T-helper 2 cell (primary cell): ENCODE data around the gene IGSF10.
A peak's percentile ranks its signal among the peaks of the same experiment; 100 is the strongest.

Source experiments
- DNase-seq, 5 experiments: peaks; one replicate each; pipeline versions ENCODE4 v3.0.0 to v3.0.0-alpha.2; 2012 to 2022

Gene IGSF10

DNA sequence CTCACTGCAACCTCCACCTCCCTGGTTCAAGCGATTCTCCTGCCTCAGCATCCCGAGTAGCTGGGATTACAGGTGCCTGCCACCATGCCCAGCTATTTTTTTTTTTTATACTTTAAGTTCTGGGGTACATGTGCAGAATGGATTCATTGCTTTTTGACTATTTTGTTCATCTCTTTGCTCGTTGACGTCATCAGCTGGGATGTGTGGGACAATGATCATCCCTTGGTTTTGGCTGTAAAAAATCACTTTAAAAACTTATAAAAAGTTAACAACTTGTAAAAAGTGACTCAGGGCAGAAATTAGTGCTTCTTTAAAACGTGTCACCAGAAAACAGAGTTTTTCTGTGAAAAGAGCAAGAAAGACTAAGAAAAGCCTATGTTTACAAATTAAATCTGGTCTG is 37.8 kb downstream of the IGSF10 start:
- no peak for DNase-seq

DNA sequence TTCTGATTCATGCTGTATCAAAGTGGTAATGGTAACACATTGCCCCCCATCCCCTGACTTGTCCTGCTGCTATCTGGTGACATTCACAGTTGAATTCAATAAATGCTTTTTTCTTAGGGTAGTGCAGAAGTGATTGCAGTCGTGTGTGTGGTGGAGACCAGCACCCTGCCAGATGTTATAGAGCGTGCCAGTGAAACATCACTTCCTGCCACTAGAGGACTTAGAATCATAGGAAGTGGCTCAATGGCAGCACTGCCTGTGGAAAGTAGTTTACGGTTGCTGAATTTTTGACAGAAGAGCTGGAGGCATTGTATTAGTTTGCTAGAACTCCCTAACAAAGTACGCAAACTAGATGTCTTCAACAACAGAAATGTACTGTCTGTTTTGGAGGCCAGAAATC is 38.9 kb downstream of the IGSF10 start:
- peak in 1 of 5 experiments; percentile 15 for DNase-seq

DNA sequence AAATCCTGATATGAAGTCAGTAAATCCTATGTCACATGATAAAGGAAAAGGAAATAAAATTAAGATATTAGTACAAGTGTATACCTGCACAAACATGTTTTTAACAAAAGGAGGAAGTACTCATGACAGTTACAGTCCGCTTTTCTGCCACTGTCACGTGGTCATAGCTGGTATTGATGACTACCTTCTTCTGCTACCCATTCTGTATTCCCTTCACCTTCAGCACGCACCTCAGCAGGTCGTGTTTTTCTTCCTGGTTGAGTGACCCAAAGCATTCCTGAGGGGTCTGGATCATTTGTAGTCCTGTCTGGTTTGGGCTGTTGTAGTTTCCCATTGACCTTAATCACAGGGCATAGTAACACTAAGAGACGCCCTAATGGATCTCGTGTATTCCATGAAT is 41.1 kb downstream of the IGSF10 start:
- DNase-seq = no peak

DNA sequence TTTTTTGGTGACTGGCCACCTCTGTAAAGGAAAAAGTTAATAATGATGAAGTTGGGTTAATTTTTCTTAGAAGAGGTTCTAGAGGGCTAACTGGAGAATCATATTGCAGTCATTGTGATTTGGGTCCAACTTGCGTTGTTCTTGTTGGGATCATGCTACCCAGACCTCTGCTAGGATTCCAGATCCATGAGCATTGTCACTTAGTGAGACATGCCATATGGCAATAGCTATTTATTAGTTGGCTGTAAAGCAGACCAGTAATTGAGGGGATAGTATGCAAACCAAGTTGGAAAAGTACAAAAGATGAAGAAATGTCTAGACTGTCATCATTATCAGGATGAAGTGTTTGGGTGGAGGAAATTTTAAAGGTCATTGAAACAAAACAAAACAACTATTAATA is 45.6 kb downstream of the IGSF10 start:
- no peak for DNase-seq

DNA sequence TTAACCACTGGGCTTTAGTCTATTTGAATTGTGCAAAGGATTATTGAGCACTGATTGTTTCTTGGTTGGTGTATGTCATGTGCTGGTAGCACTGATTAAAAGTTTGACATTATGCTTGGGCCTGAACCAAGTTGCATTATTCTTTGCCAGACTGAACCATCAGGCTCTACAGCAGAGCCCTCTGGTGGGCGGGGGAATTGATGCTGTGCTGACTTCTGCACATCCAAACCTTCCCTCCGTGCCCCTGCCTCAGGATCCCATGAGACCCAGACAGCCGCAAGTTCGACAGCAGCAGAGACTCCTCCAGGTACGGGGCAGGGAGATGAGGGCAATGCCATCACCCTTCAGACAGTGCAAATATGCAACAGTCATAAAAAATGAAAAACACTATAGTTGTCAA is 47.9 kb downstream of the IGSF10 start:
- no peak for DNase-seq
